Activated naive CD4-positive, alpha-beta T cell treated with anti-CD3 and anti-CD28 coated beads, Interleukin-2, amount 50 U/mL, for 24 hours (primary cell): ENCODE results near the gene MTREX.

Experiments
- H3K27ac Mint-ChIP-seq: one replicate; pipeline ENCODE4 v1.8.0; 2021; ENCODE audit warnings: mild to moderate bottlenecking, mixed read lengths
- H3K27me3 Mint-ChIP-seq: one replicate; pipeline ENCODE4 v1.8.0; 2021; ENCODE audit warnings: mixed read lengths
- H3K36me3 Mint-ChIP-seq: one replicate; pipeline ENCODE4 v1.8.0; 2021; ENCODE audit warnings: mixed read lengths
- H3K4me1 Mint-ChIP-seq: one replicate; pipeline ENCODE4 v1.8.0; 2021; ENCODE audit warnings: mixed read lengths
- H3K4me3 Mint-ChIP-seq: one replicate; pipeline ENCODE4 v1.8.0; 2021; ENCODE audit warnings: mild to moderate bottlenecking, mixed read lengths
- H3K9me3 Mint-ChIP-seq: one replicate; pipeline ENCODE4 v1.8.0; 2021; ENCODE audit warnings: mixed read lengths

MTREX gene

GRCh38 chr5:55453211-55453610, 145.4 kb downstream of the MTREX start:
- H3K27me3 Mint-ChIP-seq: no peaks in the 10 kb centered on the region
- no peak overlapping the region for H3K4me3 Mint-ChIP-seq
- H3K27ac Mint-ChIP-seq: no peak overlapping the region
- H3K4me1 Mint-ChIP-seq: peaks cover 7% of the 10 kb centered on the region
- no peaks in the 10 kb centered on the region for H3K9me3 Mint-ChIP-seq
- peaks cover 5% of the 10 kb centered on the region for H3K36me3 Mint-ChIP-seq

- Mint-ChIP-seq H3K4me1 (peaks cover 7% of the 10 kb centered on the region), H3K27me3 (no peaks in the 10 kb centered on the region), H3K27ac (no peak overlapping the region), H3K9me3 (no peaks in the 10 kb centered on the region), H3K4me3 (no peak overlapping the region), H3K36me3 (peaks cover 6% of the 10 kb centered on the region)
Observed at GRCh38 chr5:55454282-55454681, 146.5 kb downstream of the MTREX start.

- no peaks in the 10 kb centered on the region for H3K9me3 Mint-ChIP-seq
Observed at GRCh38 chr5:55456216-55456895, 148.6 kb downstream of the MTREX start.

GRCh38 chr5:55459572-55459971, 151.8 kb downstream of the MTREX start:
- Mint-ChIP-seq H3K4me3 (no peak overlapping the region), H3K4me1 (peaks cover 7% of the 10 kb centered on the region), H3K36me3 (peaks cover 16% of the 10 kb centered on the region), H3K27ac (no peak overlapping the region), H3K9me3 (no peaks in the 10 kb centered on the region), H3K27me3 (no peaks in the 10 kb centered on the region)

More at GRCh38 chr5:55456216-55456895, 148.6 kb downstream of the MTREX start:
- peaks cover 6% of the 10 kb centered on the region for H3K36me3 Mint-ChIP-seq
- H3K4me1 Mint-ChIP-seq: peaks cover 7% of the 10 kb centered on the region
- H3K4me3 Mint-ChIP-seq: no peak overlapping the region
- peak overlapping the region; percentile 52 for H3K27ac Mint-ChIP-seq
- H3K27me3 Mint-ChIP-seq: no peaks in the 10 kb centered on the region

- no peak overlapping the region for H3K27ac Mint-ChIP-seq
- peaks cover 7% of the 10 kb centered on the region for H3K4me1 Mint-ChIP-seq
- no peak overlapping the region for H3K4me3 Mint-ChIP-seq
- H3K27me3 Mint-ChIP-seq: no peaks in the 10 kb centered on the region
- H3K9me3 Mint-ChIP-seq: no peaks in the 10 kb centered on the region
- H3K36me3 Mint-ChIP-seq: peaks cover 27% of the 10 kb centered on the region
Observed at GRCh38 chr5:55463613-55464012, 155.8 kb downstream of the MTREX start.

GRCh38 chr5:55467862-55468551, 160.2 kb downstream of the MTREX start:
- Mint-ChIP-seq H3K27ac (peak overlapping the region; percentile 32), H3K4me3 (no peak overlapping the region), H3K4me1 (peaks cover 14% of the 10 kb centered on the region), H3K27me3 (no peaks in the 10 kb centered on the region), H3K9me3 (no peaks in the 10 kb centered on the region), H3K36me3 (peaks cover 23% of the 10 kb centered on the region)

- H3K36me3 Mint-ChIP-seq: peaks cover 17% of the 10 kb centered on the region
- H3K27me3 Mint-ChIP-seq: no peaks in the 10 kb centered on the region
- peaks cover 14% of the 10 kb centered on the region for H3K4me1 Mint-ChIP-seq
- H3K9me3 Mint-ChIP-seq: no peaks in the 10 kb centered on the region
- H3K4me3 Mint-ChIP-seq: no peak overlapping the region
- H3K27ac Mint-ChIP-seq: no peak overlapping the region
Observed at GRCh38 chr5:55469839-55470238, 162.1 kb downstream of the MTREX start.

- Mint-ChIP-seq H3K27ac (no peak overlapping the region), H3K4me1 (peaks cover 14% of the 10 kb centered on the region), H3K36me3 (peaks cover 16% of the 10 kb centered on the region), H3K9me3 (no peaks in the 10 kb centered on the region), H3K4me3 (no peak overlapping the region), H3K27me3 (no peaks in the 10 kb centered on the region)
Observed at GRCh38 chr5:55470282-55470681, 162.5 kb downstream of the MTREX start.

- H3K27ac Mint-ChIP-seq: no peak overlapping the region
- no peaks in the 10 kb centered on the region for H3K27me3 Mint-ChIP-seq
- no peaks in the 10 kb centered on the region for H3K9me3 Mint-ChIP-seq
- H3K4me1 Mint-ChIP-seq: peaks cover 14% of the 10 kb centered on the region
- no peak overlapping the region for H3K4me3 Mint-ChIP-seq
- H3K36me3 Mint-ChIP-seq: peaks cover 11% of the 10 kb centered on the region
Observed at GRCh38 chr5:55471468-55471867, 163.7 kb downstream of the MTREX start.

GRCh38 chr5:55472642-55473041, 164.9 kb downstream of the MTREX start:
- Mint-ChIP-seq H3K36me3 (peaks cover 9% of the 10 kb centered on the region), H3K27ac (no peak overlapping the region), H3K27me3 (no peaks in the 10 kb centered on the region)

More at GRCh38 chr5:55472642-55473041, 164.9 kb downstream of the MTREX start:
- no peak overlapping the region for H3K4me3 Mint-ChIP-seq
- peaks cover 12% of the 10 kb centered on the region for H3K4me1 Mint-ChIP-seq
- no peaks in the 10 kb centered on the region for H3K9me3 Mint-ChIP-seq
